Mesothelial cell of epicardium (in vitro differentiated cells): ENCODE measurements around the gene PTPN1. TPM values are rescaled to one million over a fixed set of nuclear protein-coding genes. Genes with fewer than 3 reads are reported as not detected.

ENCODE experiments used
- DNase-seq, 2 experiments: peaks; one replicate each; pipeline ENCODE4 v3.0.0; 2021; ENCODE audit warnings: low spot score in 2 of 2; ENCODE audit not compliant: unreplicated experiment in 2 of 2
- H3K27ac Mint-ChIP-seq: 2 replicates; pipeline ENCODE4 v1.8.0; 2021; ENCODE audit warnings: mixed read lengths
- H3K27me3 Mint-ChIP-seq: 2 replicates; pipeline ENCODE4 v1.8.0; 2021; ENCODE audit warnings: low read depth, mixed read lengths
- H3K36me3 Mint-ChIP-seq: 2 replicates; pipeline ENCODE4 v1.8.0; 2021; ENCODE audit warnings: mixed read lengths
- H3K4me1 Mint-ChIP-seq: 2 replicates; pipeline ENCODE4 v1.8.0; 2021; ENCODE audit warnings: mixed read lengths
- H3K4me3 Mint-ChIP-seq: 2 replicates; pipeline ENCODE4 v1.8.0; 2021; ENCODE audit warnings: mild to moderate bottlenecking, moderate library complexity, mixed read lengths
- H3K9me3 Mint-ChIP-seq: 2 replicates; pipeline ENCODE4 v1.8.0; 2021; ENCODE audit warnings: mixed read lengths
- total RNA-seq: library from RNA; stranded (reverse); gene quantifications from 3 replicates; pipeline ENCODE4 v1.2.1, GENCODE V29; 2021
- TF ChIP-seq, protein P1 (sequence below): fragments of 200-600 bp; sonication (generic); IDR thresholded peaks from one replicate; pipeline ENCODE4 v1.5.0; 2021; ENCODE audit warnings: antibody characterized with exemption; ENCODE audit not compliant: unreplicated experiment

PTPN1 gene
- total RNA-seq, 1 donor from 2014 or later, result 27.7 TPM

DNA sequence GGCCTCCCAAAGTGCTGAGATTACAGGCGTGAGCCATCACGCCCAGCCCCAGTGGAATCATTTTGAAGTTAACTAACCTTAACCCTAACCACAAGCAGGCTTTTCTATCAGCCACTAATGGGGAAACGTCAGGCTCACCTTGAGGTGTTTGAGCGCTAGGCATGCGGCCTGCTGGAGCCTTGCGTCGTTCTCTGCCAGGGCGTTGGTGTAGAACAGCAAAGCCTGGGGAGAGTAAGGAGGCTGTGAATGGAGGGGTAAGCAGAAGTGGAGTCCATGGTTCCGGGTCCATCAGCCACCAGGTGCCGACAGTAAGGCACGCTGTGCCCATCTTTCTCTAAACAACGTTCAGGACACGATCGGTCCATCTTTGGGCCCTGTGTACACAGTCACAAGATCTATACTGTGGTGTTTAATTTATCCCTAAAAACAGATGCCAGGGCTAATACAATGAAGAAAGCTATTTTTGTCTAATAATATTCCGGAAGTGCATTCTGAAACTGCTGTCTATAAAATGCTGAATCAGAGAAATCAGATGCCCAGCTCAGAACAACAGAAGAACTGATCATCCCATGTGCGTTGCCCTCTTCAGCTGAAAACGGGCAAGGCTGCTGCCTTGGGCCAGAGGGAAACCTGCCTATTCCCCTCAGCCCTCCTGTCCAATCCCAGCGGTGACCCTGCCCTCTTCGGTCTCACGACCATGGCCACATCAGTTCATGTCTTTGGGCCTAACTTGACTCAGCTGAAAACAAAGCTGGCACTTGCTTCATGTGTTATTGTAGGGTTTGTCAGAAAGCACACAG, 79.6 kb downstream of the PTPN1 start:
- TF ChIP-seq, protein P1, sequence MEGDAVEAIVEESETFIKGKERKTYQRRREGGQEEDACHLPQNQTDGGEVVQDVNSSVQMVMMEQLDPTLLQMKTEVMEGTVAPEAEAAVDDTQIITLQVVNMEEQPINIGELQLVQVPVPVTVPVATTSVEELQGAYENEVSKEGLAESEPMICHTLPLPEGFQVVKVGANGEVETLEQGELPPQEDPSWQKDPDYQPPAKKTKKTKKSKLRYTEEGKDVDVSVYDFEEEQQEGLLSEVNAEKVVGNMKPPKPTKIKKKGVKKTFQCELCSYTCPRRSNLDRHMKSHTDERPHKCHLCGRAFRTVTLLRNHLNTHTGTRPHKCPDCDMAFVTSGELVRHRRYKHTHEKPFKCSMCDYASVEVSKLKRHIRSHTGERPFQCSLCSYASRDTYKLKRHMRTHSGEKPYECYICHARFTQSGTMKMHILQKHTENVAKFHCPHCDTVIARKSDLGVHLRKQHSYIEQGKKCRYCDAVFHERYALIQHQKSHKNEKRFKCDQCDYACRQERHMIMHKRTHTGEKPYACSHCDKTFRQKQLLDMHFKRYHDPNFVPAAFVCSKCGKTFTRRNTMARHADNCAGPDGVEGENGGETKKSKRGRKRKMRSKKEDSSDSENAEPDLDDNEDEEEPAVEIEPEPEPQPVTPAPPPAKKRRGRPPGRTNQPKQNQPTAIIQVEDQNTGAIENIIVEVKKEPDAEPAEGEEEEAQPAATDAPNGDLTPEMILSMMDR, result no peak
- H3K4me1 Mint-ChIP-seq, result no peaks in the 10 kb centered on the region
- no peak for DNase-seq
- no peaks in the 10 kb centered on the region for H3K9me3 Mint-ChIP-seq
- H3K27ac Mint-ChIP-seq, result no peak overlapping the region
- H3K4me3 Mint-ChIP-seq, result no peak overlapping the region
- no peaks in the 10 kb centered on the region for H3K27me3 Mint-ChIP-seq
- H3K36me3 Mint-ChIP-seq, result peaks cover 12% of the 10 kb centered on the region

- no peak overlapping the region for H3K4me3 Mint-ChIP-seq
- TF ChIP-seq, protein P1, result no peak
- no peaks in the 10 kb centered on the region for H3K9me3 Mint-ChIP-seq
- peaks cover 8% of the 10 kb centered on the region for H3K36me3 Mint-ChIP-seq
- no peak for DNase-seq
- H3K4me1 Mint-ChIP-seq, result peaks cover 2% of the 10 kb centered on the region
- no peaks in the 10 kb centered on the region for H3K27me3 Mint-ChIP-seq
- H3K27ac Mint-ChIP-seq, result no peak overlapping the region
Observed at GRCh38 chr20:50590348-50590664, 80.1 kb downstream of the PTPN1 start.

GRCh38 chr20:50591233-50591852, 81.2 kb downstream of the PTPN1 start:
- Mint-ChIP-seq H3K4me1 (peaks cover 13% of the 10 kb centered on the region), H3K27me3 (no peaks in the 10 kb centered on the region), H3K27ac (no peak overlapping the region), H3K36me3 (peaks cover 6% of the 10 kb centered on the region), H3K4me3 (no peak overlapping the region), H3K9me3 (no peaks in the 10 kb centered on the region)
- TF ChIP-seq, protein P1, result no peak
- no peak for DNase-seq

DNA sequence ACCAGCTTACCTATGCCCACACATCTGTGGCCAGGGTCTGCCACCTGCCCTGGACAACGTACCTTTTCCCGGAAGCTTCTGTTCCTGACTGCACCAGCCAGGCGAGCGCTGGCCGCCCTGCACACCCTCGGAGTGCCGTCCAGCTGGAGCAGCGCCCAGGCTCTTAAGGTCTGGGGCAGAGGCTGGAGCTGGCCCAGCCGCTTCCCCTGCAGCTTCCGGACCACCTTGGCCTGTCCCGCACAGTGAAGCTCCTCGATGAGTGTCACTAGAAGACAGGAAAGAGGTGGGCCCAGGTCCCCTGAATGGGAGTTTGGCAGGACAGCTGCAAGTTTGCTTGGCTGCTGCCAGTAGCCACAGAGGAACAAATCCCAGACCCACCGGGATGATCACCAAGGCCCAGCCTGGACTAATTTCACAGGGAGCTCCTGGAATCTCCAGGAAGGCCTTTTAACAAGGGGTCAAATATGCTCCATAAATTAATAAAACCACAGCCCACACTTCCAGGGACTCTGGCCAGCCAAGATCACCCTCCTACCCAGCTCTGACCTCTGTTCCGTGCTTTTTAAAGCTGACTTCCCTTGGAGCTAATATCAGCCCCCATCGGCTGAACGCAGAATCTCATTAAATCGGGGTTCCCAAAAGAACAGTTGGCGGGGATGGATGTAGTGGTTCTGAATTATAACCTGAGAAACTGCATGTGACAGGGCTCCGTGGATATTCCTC, 82.3 kb downstream of the PTPN1 start:
- Mint-ChIP-seq H3K36me3 (peaks cover 6% of the 10 kb centered on the region), H3K4me1 (peaks cover 15% of the 10 kb centered on the region), H3K27me3 (no peaks in the 10 kb centered on the region), H3K4me3 (no peak overlapping the region), H3K9me3 (no peaks in the 10 kb centered on the region), H3K27ac (no peak overlapping the region)
- TF ChIP-seq, protein P1, result no peak
- DNase-seq, result no peak

DNA sequence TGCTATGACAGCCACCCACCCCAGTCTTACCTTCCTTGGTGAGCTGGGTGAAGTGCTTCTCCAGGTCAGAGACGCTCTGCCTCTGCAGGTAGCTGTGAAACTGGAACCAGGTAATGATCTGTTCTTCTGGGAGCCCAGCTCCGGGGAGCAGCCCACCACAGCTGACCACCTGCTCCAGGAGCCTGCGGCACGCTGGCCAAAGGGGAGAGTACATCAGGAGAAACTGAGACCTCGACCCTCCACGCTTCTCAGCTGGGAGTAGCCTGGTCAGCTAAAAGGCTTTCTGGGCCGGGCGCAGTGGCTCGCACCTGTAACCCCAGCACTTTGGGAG, 82.8 kb downstream of the PTPN1 start:
- peaks cover 5% of the 10 kb centered on the region for H3K36me3 Mint-ChIP-seq
- no peak for DNase-seq
- no peak overlapping the region for H3K4me3 Mint-ChIP-seq
- H3K27ac Mint-ChIP-seq, result no peak overlapping the region
- no peaks in the 10 kb centered on the region for H3K9me3 Mint-ChIP-seq
- no peaks in the 10 kb centered on the region for H3K27me3 Mint-ChIP-seq
- peaks cover 15% of the 10 kb centered on the region for H3K4me1 Mint-ChIP-seq
- TF ChIP-seq, protein P1, result no peak
